ENCODE data around the gene GAGE12J. TPM values are rescaled to one million over a fixed set of nuclear protein-coding genes. Genes with fewer than 3 reads are reported as not detected.
"Not testable (repeated sequence)": the region's sequence is repeated elsewhere in the genome, so short reads cannot be mapped to it uniquely, and the experiment has no call there.

The GAGE12J gene, protein sequence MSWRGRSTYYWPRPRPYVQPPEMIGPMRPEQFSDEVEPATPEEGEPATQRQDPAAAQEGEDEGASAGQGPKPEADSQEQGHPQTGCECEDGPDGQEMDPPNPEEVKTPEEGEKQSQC
- not detected in 2 replicates for total RNA-seq (2014; rRNA removed; shearing (Covaris generic))

DNA sequence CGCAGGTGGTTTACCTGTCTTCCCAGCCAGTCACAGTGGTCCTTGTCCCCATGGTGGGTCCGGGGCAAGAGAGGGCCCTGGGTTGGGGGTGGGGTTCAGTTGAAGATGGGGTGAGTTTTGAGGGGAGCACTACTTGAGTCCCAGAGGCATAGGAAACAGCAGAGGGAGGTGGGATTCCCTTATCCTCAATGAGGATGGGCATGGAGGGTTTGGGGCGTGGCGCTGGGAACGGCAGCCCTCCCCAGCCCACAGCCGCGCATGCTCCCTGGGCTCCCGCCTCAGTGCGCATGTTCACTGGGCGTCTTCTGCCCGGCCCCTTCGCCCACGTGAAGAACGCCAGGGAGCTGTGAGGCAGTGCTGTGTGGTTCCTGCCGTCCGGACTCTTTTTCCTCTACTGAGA lies at the start of gene GAGE12J:
Gene GAGE12J (plus strand): TSS at position 301 of the 400 bp plus-strand sequence. CDS start 1,157 bp downstream, outside the sequence.
- DNase-seq (ENCODE audit: low spot score); in situ Hi-C loops (cut with HindIII; ENCODE audit: low sequenced_read_pairs): not testable (repeated sequence)

DNA sequence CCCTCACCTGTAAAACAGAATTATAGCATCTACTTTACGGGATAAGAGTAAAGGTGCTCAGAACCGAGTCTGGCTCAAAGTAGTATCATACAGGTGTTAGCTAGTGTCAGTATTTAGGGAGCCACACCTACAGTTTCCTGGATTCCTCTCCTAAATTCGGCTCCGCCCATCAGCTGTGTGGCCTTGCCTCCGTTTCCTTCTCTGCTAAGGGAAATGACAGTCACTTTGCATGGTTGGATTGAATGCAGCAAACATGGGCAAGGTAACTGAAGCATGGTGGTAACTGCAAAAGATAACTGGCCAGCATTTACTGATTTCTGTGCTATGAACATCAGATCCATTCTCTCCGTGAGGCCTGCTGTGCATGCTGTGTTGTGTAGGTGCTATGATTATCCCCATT lies 49.4 kb upstream of the GAGE12J start:
- in situ Hi-C loops (cut with HindIII; ENCODE audit: low sequenced_read_pairs): no loop called here
- DNase-seq (ENCODE audit: low spot score): no peak

DNA sequence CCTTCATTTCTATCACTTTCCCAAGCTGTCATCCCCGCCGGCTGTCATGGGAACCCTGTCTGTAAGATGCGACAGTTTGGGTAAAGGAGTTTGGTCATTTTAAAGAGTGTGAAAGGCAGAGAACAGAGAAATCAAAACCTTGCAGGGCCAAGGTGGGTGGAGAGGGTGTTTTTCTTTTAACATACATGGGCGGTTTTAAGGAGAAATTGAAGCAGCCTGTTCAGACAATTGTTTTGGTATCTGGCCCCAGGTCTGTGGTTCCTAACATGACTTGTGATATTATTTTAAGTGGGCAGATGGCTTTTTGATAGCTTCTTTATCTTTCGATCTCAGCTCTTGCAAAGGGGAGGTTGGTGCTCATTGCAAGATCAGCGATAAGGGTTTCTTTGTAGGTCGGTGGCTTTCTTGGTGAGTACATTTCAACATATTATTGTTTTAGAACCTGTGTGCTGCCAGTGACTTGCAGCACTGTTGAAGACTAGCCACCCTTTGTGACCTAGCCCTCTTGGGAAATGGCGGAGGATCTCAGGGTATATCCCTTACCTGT lies 48.6 kb upstream of the GAGE12J start:
- in situ Hi-C loops (cut with HindIII; ENCODE audit: low sequenced_read_pairs): no loop called here
- DNase-seq (ENCODE audit: low spot score): no peak

DNA sequence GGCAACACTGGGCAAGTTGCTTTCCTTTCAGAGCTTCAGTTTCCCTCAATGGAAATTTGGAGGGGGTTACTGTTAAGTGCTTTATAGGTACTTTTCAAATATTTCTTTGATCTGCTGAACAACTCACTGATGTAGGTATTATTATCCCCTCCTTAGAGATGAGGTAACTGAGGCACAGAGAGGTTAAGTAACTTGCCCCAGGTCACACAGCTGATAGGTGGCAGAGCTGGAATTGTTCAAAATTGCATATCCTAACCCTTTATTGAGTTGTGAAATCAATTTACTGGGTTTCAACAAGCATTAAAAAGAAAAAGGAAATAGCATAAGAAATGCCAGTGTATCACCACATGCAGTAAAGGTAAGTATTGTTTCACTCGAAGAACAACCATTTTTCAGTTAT lies 45.6 kb upstream of the GAGE12J start:
- DNase-seq (ENCODE audit: low spot score): no peak

DNA sequence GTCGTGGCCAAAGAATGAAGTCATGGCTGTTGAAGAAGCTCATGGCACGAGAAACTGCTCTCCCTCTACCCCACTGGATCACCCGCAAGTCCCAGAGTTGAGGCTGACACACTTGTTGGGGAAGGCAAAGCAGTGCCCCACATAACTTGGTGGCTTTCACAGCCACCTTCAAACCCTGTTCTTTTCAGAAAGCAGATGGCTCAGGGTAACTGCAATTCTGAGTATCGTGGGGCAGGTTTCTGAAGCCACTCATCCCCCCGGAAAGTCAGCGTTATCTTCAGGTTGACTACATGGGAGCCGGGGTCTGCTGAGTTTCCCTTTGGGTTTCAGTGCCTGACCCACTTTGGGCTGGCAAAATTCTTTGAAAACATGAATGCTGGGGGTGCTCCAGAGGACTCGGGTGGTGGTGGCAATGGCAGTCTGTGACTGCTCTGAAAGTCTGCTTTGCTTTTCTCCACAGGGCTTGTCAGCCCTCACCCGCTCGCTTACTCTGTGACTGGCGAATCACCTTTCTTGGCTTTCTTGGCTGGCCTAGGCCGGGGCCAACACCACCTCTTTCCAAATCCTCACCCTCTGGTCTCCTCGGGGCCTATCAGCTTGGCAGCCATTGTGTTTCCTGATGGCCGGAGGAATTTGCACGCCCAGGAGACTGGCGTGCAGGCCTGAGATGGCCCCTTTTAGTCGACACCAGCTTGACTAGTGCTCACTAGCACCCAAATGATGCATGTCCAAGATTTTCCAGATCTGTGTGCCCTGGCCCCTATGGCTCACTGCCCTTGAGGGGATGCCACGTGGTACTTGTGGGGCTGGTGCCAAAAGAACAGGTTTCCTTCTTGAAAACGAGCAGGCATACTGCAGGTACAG lies 44.9 kb upstream of the GAGE12J start:
- in situ Hi-C loops (cut with HindIII; ENCODE audit: low sequenced_read_pairs): no loop called here
- DNase-seq (ENCODE audit: low spot score): peak; percentile 73

More for the DNA sequence above, 45.6 kb upstream of the GAGE12J start:
- in situ Hi-C loops (cut with HindIII; ENCODE audit: low sequenced_read_pairs): no loop called here

DNA sequence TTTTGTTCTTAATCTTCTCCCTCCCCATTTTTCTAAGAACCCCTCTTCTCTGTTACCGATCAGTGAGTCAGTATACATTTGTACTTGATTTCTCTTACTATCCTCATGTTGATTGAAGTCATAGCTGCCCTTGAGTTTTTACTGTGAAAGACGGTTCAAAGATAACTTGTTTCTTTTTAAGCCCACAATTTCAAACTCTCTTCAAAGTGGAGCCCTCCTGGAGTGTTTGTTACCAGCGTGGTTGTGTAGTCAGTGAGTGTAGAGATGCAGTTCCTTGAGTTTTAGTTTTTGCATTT lies 44.4 kb upstream of the GAGE12J start:
- in situ Hi-C loops (cut with HindIII; ENCODE audit: low sequenced_read_pairs): no loop called here

DNA sequence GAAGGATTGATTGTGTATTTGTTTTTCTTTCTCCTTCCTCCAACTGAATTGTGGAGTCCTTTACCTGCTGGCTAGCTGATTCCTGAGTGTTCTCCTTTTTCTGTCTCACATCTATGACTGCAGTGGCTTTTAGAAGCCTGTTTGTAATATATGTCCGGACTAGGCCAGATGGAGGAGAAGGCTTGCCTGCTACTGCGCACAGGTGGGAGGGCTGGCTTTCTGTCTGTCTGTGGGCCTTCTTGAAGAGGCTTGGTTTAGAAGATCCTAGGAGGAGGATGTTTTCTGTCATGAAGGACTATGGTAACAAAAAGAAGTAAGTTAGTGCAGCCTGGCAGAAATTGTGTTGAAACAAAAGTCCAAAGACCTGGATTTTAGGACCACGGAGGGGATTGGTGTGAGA lies 43.8 kb upstream of the GAGE12J start:
- DNase-seq (ENCODE audit: low spot score): peak; percentile 52
- in situ Hi-C loops (cut with HindIII; ENCODE audit: low sequenced_read_pairs): no loop called here

More for the DNA sequence above, 44.4 kb upstream of the GAGE12J start:
- DNase-seq (ENCODE audit: low spot score): no peak

DNA sequence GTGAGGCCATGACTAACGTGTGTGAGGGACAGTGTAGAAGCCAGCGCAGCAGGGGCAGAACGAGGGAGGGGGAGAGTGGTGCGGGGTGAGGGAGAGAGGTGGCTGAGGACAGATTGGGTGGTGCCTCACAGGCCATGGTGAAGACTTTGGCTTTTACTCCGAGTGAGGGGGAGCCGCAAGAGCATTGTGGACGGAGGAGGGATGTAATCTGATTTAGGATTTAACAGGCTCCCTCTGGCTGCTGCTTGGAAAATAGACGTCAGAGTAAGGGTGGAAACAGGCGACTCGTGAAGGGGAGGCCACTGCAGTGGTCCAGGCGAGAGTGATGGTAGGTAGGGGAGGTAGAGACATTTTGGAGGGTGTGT lies 39.2 kb upstream of the GAGE12J start:
- DNase-seq (ENCODE audit: low spot score): peak; percentile 76
- in situ Hi-C loops (cut with HindIII; ENCODE audit: low sequenced_read_pairs): no loop called here

DNA sequence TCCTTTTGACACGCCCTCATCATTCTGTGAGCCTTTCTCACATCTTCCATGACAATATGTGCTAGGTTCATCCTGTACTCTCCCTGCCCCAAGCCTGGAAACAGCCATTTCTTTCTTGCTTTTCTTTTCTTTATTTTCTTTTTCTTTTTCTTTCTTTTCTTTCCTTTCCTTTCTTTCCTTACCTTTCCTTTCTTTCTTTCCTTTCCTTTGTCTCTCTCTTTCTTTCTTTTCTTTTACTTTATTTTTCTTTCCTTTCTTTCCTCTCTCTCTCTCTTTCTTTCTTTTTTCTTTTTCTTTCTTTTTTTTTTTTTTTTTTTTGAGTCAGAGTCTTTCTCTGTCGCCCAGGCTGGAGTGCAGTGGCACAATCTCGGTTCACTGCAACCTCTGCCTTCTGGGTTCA lies 37.6 kb upstream of the GAGE12J start:
- DNase-seq (ENCODE audit: low spot score): no peak
- in situ Hi-C loops (cut with HindIII; ENCODE audit: low sequenced_read_pairs): no loop called here

DNA sequence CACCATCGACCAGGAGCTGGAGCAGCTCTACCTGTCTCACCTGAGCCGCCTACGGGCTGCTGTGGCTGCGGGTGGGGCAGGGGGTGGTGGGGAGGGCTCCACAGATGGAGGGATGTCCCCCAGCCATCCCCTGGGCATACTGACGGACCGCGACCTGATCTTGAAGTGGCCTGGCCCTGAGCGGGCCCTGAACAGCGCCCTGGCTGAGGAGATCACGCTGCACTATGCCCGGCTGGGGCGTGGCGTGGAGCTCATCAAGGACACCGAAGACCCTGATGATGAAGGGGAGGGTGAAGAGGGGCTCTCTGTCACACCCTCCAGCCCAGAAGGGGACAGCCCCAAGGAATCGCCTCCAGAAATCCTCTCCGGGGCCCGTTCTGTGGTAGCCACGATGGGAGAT lies 35.7 kb upstream of the GAGE12J start:
- in situ Hi-C loops (cut with HindIII; ENCODE audit: low sequenced_read_pairs): no loop called here
- no peak for DNase-seq (ENCODE audit: low spot score)

DNA sequence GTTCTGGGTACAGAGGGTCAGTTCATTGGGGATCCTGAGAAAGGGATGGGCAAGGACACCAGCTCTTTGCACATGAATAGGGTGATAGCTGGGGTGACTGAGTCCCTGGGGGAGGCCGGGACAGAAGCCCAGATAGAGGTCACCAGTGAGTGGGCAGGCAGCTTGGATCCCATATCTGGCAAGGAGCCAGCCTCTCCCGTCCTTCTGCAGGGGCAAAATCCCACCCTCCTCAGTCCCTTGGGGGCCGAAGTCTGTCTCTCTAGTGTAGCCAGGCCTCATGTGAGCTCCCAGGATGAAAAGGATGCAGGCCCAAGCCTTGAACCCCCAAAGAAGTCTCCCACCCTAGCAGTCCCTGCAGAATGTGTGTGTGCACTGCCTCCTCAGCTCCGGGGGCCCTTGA lies 35.3 kb upstream of the GAGE12J start:
- in situ Hi-C loops (cut with HindIII; ENCODE audit: low sequenced_read_pairs): no loop called here
- no peak for DNase-seq (ENCODE audit: low spot score)

DNA sequence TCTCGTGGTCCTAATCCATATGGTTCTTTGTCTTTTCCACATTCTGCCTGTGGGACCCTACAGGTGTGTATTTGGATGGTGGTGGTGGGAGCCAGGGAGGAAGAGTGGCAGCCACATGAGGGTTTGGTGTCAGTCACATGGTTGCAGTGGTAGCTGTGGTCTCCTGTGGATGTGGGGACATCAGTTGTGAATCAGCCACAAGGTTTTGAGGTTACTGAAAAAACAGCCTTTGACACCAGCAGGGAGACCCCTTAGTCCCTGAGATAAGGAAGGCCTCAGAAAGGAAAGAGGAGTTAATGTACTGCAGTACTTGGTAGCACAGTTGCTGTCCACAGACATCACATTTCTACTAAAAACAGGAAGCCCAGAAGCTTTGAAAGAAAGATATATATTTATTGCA lies 34.2 kb upstream of the GAGE12J start:
- in situ Hi-C loops (cut with HindIII; ENCODE audit: low sequenced_read_pairs): no loop called here
- DNase-seq (ENCODE audit: low spot score): no peak

DNA sequence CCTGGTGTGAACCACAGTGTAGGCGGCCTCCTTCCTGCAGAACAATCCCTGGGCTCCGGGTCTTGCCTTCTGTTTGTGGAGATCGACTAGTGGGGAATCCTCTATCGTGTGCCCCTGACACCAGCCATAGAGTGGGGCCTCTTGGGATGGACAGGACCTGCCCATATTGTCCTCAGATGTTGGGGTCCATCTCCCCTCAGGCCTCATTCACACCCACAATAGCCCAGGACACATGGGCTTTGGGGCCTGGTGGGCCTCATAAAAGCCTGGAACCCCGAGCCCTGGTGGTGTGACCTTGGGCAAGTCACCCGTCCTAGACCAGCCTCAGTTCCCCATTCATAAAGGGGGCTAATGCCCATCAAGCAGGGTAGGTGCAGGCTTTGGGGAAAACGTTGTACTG lies 31.6 kb upstream of the GAGE12J start:
- no peak for DNase-seq (ENCODE audit: low spot score)
- in situ Hi-C loops (cut with HindIII; ENCODE audit: low sequenced_read_pairs): no loop called here

DNA sequence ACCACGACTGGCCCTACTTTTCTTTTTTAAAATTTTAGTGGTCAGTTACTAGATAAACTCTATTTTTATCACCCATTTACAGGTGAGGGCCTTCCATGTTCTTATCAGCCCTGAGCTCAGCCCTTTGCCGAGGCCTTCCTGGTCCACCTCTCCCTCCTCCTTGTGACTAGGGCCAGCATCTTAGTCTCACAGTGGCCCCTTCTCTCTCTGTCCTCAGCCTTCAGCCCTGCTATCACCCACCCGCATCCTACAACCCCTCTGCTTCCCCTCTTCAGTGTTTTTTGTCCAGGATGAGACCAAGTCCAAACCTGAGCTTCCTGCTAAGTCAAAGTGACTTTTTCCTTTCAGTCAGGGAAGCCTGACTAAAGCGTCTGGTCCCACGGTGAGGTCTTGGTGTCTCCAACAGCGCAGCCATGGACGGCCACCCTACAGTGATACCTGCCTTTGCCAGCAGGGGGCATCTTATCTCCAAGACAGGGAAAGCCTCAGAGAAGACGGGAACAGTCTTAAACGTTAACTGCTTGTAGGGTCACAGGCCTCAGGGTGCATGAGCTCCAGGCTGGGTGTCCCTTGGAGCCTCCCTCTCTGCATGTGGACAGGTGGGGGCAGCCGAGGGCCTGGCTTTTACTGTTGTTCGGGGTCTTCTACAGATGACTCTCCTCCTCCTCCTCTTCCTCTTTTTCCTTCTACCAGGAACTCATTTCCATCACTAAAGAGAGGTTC lies 30.1 kb upstream of the GAGE12J start:
- in situ Hi-C loops (cut with HindIII; ENCODE audit: low sequenced_read_pairs): no loop called here
- peak; percentile 48 for DNase-seq (ENCODE audit: low spot score)

DNA sequence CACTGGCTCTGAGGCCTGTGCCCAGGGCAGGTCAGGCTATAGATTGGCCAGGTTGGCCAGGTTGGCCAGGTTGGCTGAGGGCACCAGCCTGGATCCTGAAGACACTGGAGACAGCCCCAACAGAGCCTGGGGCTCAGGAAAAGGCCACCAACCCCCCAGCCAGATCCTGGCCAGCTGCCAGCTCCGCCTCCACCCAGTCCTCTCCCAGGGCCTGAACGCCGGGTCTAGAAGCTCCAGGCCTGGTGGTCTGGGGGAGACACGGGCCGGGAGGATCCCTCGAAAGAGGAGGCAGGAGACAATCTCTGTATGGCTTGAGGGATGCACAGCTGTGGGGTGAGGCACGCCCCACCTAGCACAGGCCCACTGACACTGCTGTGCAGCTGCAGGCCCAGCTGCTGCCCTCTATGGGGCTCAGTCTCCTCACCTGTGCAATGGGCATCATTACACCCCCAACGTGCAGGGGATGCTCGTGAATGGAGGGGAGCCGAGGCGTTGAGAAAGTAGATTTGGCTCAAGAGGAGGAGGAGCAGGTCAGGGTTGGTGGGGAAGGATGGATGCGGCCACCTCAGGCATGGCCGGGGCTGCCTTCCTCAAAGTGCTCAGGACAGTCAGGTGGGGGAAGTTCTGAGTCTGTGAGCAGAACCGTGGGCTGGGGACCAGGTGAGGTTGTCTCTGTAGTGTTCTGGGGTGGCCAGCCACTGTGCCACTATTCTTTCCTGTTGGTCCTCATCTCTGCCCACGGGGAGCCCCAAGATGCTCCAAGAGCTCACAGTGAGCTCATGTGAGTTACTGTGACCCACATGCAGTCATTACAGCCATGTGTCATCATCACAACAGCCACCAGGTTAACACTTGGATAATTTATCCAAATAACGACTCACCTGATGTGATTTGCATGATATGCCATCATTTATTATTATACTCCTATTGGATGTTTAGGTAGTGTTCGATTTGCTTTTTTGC lies 29.2 kb upstream of the GAGE12J start:
- in situ Hi-C loops (cut with HindIII; ENCODE audit: low sequenced_read_pairs): no loop called here
- DNase-seq (ENCODE audit: low spot score): no peak

DNA sequence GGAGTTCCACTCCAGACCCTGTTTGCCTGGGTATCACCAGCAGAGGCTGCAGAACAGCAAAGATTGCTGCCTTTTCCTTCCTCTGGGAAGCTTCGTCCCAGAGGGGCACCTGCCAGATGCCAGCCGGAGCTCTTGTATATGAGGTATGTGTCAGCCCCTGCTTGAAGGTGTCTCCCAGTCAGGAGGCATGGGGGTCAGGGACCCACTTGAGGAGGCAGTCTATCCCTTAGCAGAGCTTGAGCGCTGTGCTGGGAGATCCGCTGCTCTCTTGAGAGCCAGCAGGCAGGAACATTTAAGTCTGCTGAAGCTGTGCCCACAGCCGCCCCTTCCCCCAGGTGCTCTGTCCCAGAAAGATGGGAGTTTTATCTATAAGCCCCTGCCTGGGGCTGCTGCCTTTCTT lies 22.5 kb upstream of the GAGE12J start:
- DNase-seq (ENCODE audit: low spot score); in situ Hi-C loops (cut with HindIII; ENCODE audit: low sequenced_read_pairs): not testable (repeated sequence)

DNA sequence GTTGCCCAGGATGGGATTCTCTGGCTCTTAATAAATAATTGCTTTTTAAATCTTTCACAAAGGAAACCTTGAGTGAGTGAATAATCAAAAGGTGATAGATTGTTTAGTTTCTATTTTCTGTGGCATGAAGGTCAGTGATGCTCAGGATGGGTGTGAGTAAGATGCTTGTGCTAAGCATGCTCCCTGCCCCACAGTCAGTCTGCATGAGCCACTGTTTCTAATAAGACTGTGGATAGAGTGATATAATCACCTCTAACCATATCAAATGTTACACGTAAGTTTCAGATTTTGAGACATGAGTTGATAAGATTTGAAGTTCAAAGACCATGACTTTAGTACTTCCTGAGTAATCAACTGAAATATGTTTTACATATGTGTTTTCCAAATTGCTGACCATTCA lies 21.1 kb upstream of the GAGE12J start:
- no peak for DNase-seq (ENCODE audit: low spot score)
- in situ Hi-C loops (cut with HindIII; ENCODE audit: low sequenced_read_pairs): no loop called here

DNA sequence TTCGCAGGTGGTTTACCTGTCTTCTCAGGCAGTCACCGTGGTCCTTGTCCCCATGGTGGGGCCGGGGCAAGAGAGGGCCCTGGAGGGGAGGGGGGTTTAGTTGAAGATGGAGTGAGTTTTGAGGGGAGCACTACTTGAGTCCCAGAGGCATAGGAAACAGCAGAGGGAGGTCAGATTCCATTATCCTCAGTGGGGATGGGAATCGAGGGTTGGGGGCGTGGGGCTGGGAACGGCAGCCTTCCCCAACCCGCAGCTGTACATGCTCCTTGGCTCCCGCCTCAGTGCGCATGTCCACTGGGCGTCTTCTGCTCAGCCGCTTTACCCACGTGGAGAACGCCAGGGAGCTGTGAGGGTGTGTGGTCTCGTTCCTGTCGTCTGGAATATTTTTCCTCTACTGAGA lies 18.5 kb upstream of the GAGE12J start, which contains the start of gene GAGE10:
Gene GAGE10 (plus strand): TSS at position 301 of the 400 bp plus-strand sequence. CDS start 1,214 bp downstream, outside the sequence.
- no peak for DNase-seq (ENCODE audit: low spot score)
- in situ Hi-C loops (cut with HindIII; ENCODE audit: low sequenced_read_pairs): no loop called here

DNA sequence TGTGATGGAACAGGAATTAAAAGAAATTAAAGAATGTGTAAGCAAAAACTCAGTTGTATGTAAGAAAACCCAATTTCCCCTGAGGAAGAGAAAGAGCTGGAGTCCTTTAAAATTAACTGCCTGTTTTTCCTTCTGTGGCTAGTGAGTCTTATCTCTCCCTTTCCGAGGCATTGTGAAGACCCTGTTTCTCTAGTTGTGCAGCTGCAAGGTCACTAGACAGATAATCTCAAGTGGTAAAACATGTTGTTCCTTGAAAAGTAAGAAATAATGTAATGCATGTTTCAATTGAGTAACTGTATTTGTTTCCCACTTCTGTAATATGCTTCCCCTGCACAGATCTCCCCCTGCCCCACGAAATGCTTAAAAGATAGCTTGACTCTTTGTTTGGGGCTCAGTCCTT lies 14.1 kb upstream of the GAGE12J start:
- DNase-seq (ENCODE audit: low spot score); in situ Hi-C loops (cut with HindIII; ENCODE audit: low sequenced_read_pairs): not testable (repeated sequence)
